ENCODE data around the gene SFXN5. TPM values are rescaled to one million over a fixed set of nuclear protein-coding genes. Genes with fewer than 3 reads are reported as not detected.

The SFXN5 gene
- total RNA-seq, 4 donors from 2014 or later: 8.4 to 18.3 (median 15.3) TPM

- intact Hi-C loops (cut with DNase I; ENCODE audit: low total_unique reads): loop anchor here (10.0 kb wide), 1 partner anchor 84 kb away; no protein-coding TSS in a partner anchor
- 81 to 82% methylated on average over 16 of the region's 16 CpGs for WGBS, 2 donors
- TF ChIP-seq CTCF (IDR thresholded peaks at IDR 0.05): no peak
- no peak for TF ChIP-seq POLR2A (IDR thresholded peaks at IDR 0.05)
- H3K4me3 ChIP-seq (ENCODE audit: low read depth, poor library complexity, severe bottlenecking): no peak overlapping the region
- DNase-seq (ENCODE audit: low spot score in 2 of 2): no peak
Measured at GRCh38 chr2:73081181-73081671, 9.7 kb upstream of the SFXN5 start.

GRCh38 chr2:73080321-73081131, 9.0 kb upstream of the SFXN5 start:
- intact Hi-C loops (cut with DNase I; ENCODE audit: low total_unique reads): loop anchor here (10.0 kb wide), 1 partner anchor 84 kb away; no protein-coding TSS in a partner anchor
- DNase-seq (ENCODE audit: low spot score in 2 of 2): no peak
- TF ChIP-seq POLR2A (IDR thresholded peaks at IDR 0.05): no peak
- no peak for TF ChIP-seq CTCF (IDR thresholded peaks at IDR 0.05)
- H3K4me3 ChIP-seq (ENCODE audit: low read depth, poor library complexity, severe bottlenecking): no peak overlapping the region
- 77 to 86% methylated on average over 30 of the region's 31 CpGs for WGBS, 2 donors

GRCh38 chr2:73079636-73080035, 8.1 kb upstream of the SFXN5 start:
- no peak overlapping the region for H3K4me3 ChIP-seq (ENCODE audit: low read depth, poor library complexity, severe bottlenecking)
- DNase-seq (ENCODE audit: low spot score in 2 of 2): no peak
- TF ChIP-seq CTCF (IDR thresholded peaks at IDR 0.05) (no peak), POLR2A (IDR thresholded peaks at IDR 0.05) (no peak)
- intact Hi-C loops (cut with DNase I; ENCODE audit: low total_unique reads): loop anchor here (10.0 kb wide), 2 partner anchors 85 kb away; no protein-coding TSS in a partner anchor
- 88 to 90% methylated on average over 9 of the region's 9 CpGs for WGBS, 2 donors

- intact Hi-C loops (cut with DNase I; ENCODE audit: low total_unique reads): loop anchor here (10.0 kb wide), 1 partner anchor 84 kb away; no protein-coding TSS in a partner anchor
- no peak for TF ChIP-seq POLR2A (IDR thresholded peaks at IDR 0.05)
- TF ChIP-seq CTCF (IDR thresholded peaks at IDR 0.05): no peak
- DNase-seq (ENCODE audit: low spot score in 2 of 2): no peak
- WGBS, 2 donors: 86 to 91% methylated on average over 13 of the region's 13 CpGs
- H3K4me3 ChIP-seq (ENCODE audit: low read depth, poor library complexity, severe bottlenecking): no peak overlapping the region
Measured at GRCh38 chr2:73078457-73079411, 7.2 kb upstream of the SFXN5 start.

- TF ChIP-seq POLR2A (IDR thresholded peaks at IDR 0.05): no peak
- no peak for TF ChIP-seq CTCF (IDR thresholded peaks at IDR 0.05)
- intact Hi-C loops (cut with DNase I; ENCODE audit: low total_unique reads): loop anchor here (10.0 kb wide), 1 partner anchor 83 kb away; no protein-coding TSS in a partner anchor
- H3K4me3 ChIP-seq (ENCODE audit: low read depth, poor library complexity, severe bottlenecking): no peak overlapping the region
- WGBS, 2 donors: 87 to 91% methylated on average over 1 of the region's 1 CpG
- DNase-seq (ENCODE audit: low spot score in 2 of 2): no peak
Measured at GRCh38 chr2:73077424-73077795, 5.9 kb upstream of the SFXN5 start.
